ENCODE data around the gene NELL1.

NELL1 gene

GRCh38 chr11:21007297-21007696 lies 337.9 kb downstream of the NELL1 start:
- Histone ChIP-seq H3K4me2 (ENCODE audit: low read length) (no peak overlapping the region), H3K9ac (ENCODE audit: low read depth, low read length) (no peak overlapping the region)

GRCh38 chr11:21018248-21018647 lies 348.9 kb downstream of the NELL1 start:
- Histone ChIP-seq H3K9ac (ENCODE audit: low read depth, low read length) (no peak overlapping the region), H3K4me1 (ENCODE audit: control insufficient read depth, insufficient read depth, low read length) (no peaks in the 10 kb centered on the region), H3K9me3 (replicated peaks; ENCODE audit: low read length) (no peaks in the 10 kb centered on the region), H3K4me2 (ENCODE audit: low read length) (no peak overlapping the region), H3K4me3 (ENCODE audit: low read length) (no peak overlapping the region), H3K27me3 (ENCODE audit: control insufficient read depth, insufficient read depth, low read length) (no peaks in the 10 kb centered on the region), H3K36me3 (ENCODE audit: insufficient read depth, low read length) (no peaks in the 10 kb centered on the region)

More at GRCh38 chr11:21007297-21007696, 337.9 kb downstream of the NELL1 start:
- Histone ChIP-seq H3K36me3 (ENCODE audit: insufficient read depth, low read length) (no peaks in the 10 kb centered on the region), H3K9me3 (replicated peaks; ENCODE audit: low read length) (peaks cover 3% of the 10 kb centered on the region), H3K4me1 (ENCODE audit: control insufficient read depth, insufficient read depth, low read length) (no peaks in the 10 kb centered on the region), H3K4me3 (ENCODE audit: low read length) (no peak overlapping the region), H3K27me3 (ENCODE audit: control insufficient read depth, insufficient read depth, low read length) (no peaks in the 10 kb centered on the region)

- H3K36me3 ChIP-seq (ENCODE audit: insufficient read depth, low read length) = no peaks in the 10 kb centered on the region
- no peaks in the 10 kb centered on the region for H3K9me3 ChIP-seq (replicated peaks; ENCODE audit: low read length)
- no peaks in the 10 kb centered on the region for H3K4me1 ChIP-seq (ENCODE audit: control insufficient read depth, insufficient read depth, low read length)
- H3K27me3 ChIP-seq (ENCODE audit: control insufficient read depth, insufficient read depth, low read length) = no peaks in the 10 kb centered on the region
- H3K4me2 ChIP-seq (ENCODE audit: low read length) = no peak overlapping the region
- no peak overlapping the region for H3K9ac ChIP-seq (ENCODE audit: low read depth, low read length)
- H3K4me3 ChIP-seq (ENCODE audit: low read length) = no peak overlapping the region
Measured at GRCh38 chr11:21026685-21027084, 357.3 kb downstream of the NELL1 start.

- no peak overlapping the region for H3K4me2 ChIP-seq (ENCODE audit: low read length)
- H3K9ac ChIP-seq (ENCODE audit: low read depth, low read length) = no peak overlapping the region
- no peaks in the 10 kb centered on the region for H3K27me3 ChIP-seq (ENCODE audit: control insufficient read depth, insufficient read depth, low read length)
- H3K9me3 ChIP-seq (replicated peaks; ENCODE audit: low read length) = peaks cover 11% of the 10 kb centered on the region
- no peaks in the 10 kb centered on the region for H3K4me1 ChIP-seq (ENCODE audit: control insufficient read depth, insufficient read depth, low read length)
- no peak overlapping the region for H3K4me3 ChIP-seq (ENCODE audit: low read length)
- no peaks in the 10 kb centered on the region for H3K36me3 ChIP-seq (ENCODE audit: insufficient read depth, low read length)
Measured at GRCh38 chr11:21037850-21038249, 368.5 kb downstream of the NELL1 start.

GRCh38 chr11:21038801-21039200 lies 369.4 kb downstream of the NELL1 start:
- H3K4me3 ChIP-seq (ENCODE audit: low read length) = no peak overlapping the region
- H3K4me2 ChIP-seq (ENCODE audit: low read length) = no peak overlapping the region
- H3K9me3 ChIP-seq (replicated peaks; ENCODE audit: low read length) = peaks cover 11% of the 10 kb centered on the region
- H3K4me1 ChIP-seq (ENCODE audit: control insufficient read depth, insufficient read depth, low read length) = no peaks in the 10 kb centered on the region
- H3K27me3 ChIP-seq (ENCODE audit: control insufficient read depth, insufficient read depth, low read length) = no peaks in the 10 kb centered on the region
- no peak overlapping the region for H3K9ac ChIP-seq (ENCODE audit: low read depth, low read length)
- no peaks in the 10 kb centered on the region for H3K36me3 ChIP-seq (ENCODE audit: insufficient read depth, low read length)

GRCh38 chr11:21040630-21041029 lies 371.2 kb downstream of the NELL1 start:
- Histone ChIP-seq H3K4me1 (ENCODE audit: control insufficient read depth, insufficient read depth, low read length) (no peaks in the 10 kb centered on the region), H3K4me2 (ENCODE audit: low read length) (no peak overlapping the region), H3K4me3 (ENCODE audit: low read length) (no peak overlapping the region), H3K9me3 (replicated peaks; ENCODE audit: low read length) (peaks cover 11% of the 10 kb centered on the region), H3K9ac (ENCODE audit: low read depth, low read length) (no peak overlapping the region), H3K36me3 (ENCODE audit: insufficient read depth, low read length) (no peaks in the 10 kb centered on the region), H3K27me3 (ENCODE audit: control insufficient read depth, insufficient read depth, low read length) (no peaks in the 10 kb centered on the region)

- H3K36me3 ChIP-seq (ENCODE audit: insufficient read depth, low read length) = no peaks in the 10 kb centered on the region
- peaks cover 2% of the 10 kb centered on the region for H3K9me3 ChIP-seq (replicated peaks; ENCODE audit: low read length)
- no peaks in the 10 kb centered on the region for H3K27me3 ChIP-seq (ENCODE audit: control insufficient read depth, insufficient read depth, low read length)
- no peaks in the 10 kb centered on the region for H3K4me1 ChIP-seq (ENCODE audit: control insufficient read depth, insufficient read depth, low read length)
- no peak overlapping the region for H3K9ac ChIP-seq (ENCODE audit: low read depth, low read length)
- H3K4me3 ChIP-seq (ENCODE audit: low read length) = no peak overlapping the region
- H3K4me2 ChIP-seq (ENCODE audit: low read length) = no peak overlapping the region
Measured at GRCh38 chr11:21048626-21049025, 379.2 kb downstream of the NELL1 start.

- Histone ChIP-seq H3K4me1 (ENCODE audit: control insufficient read depth, insufficient read depth, low read length) (no peaks in the 10 kb centered on the region), H3K27me3 (ENCODE audit: control insufficient read depth, insufficient read depth, low read length) (no peaks in the 10 kb centered on the region), H3K9me3 (replicated peaks; ENCODE audit: low read length) (peaks cover 2% of the 10 kb centered on the region), H3K4me2 (ENCODE audit: low read length) (no peak overlapping the region), H3K4me3 (ENCODE audit: low read length) (no peak overlapping the region), H3K36me3 (ENCODE audit: insufficient read depth, low read length) (no peaks in the 10 kb centered on the region), H3K9ac (ENCODE audit: low read depth, low read length) (no peak overlapping the region)
Measured at GRCh38 chr11:21053466-21053865, 384.1 kb downstream of the NELL1 start.

GRCh38 chr11:21056644-21057043 lies 387.3 kb downstream of the NELL1 start:
- Histone ChIP-seq H3K4me2 (ENCODE audit: low read length) (no peak overlapping the region), H3K9ac (ENCODE audit: low read depth, low read length) (no peak overlapping the region), H3K4me3 (ENCODE audit: low read length) (no peak overlapping the region), H3K36me3 (ENCODE audit: insufficient read depth, low read length) (no peaks in the 10 kb centered on the region), H3K27me3 (ENCODE audit: control insufficient read depth, insufficient read depth, low read length) (no peaks in the 10 kb centered on the region), H3K9me3 (replicated peaks; ENCODE audit: low read length) (no peaks in the 10 kb centered on the region), H3K4me1 (ENCODE audit: control insufficient read depth, insufficient read depth, low read length) (no peaks in the 10 kb centered on the region)

GRCh38 chr11:21059879-21060278 lies 390.5 kb downstream of the NELL1 start:
- no peaks in the 10 kb centered on the region for H3K36me3 ChIP-seq (ENCODE audit: insufficient read depth, low read length)
- H3K4me3 ChIP-seq (ENCODE audit: low read length) = no peak overlapping the region
- no peak overlapping the region for H3K4me2 ChIP-seq (ENCODE audit: low read length)
- no peaks in the 10 kb centered on the region for H3K4me1 ChIP-seq (ENCODE audit: control insufficient read depth, insufficient read depth, low read length)
- no peaks in the 10 kb centered on the region for H3K9me3 ChIP-seq (replicated peaks; ENCODE audit: low read length)
- H3K27me3 ChIP-seq (ENCODE audit: control insufficient read depth, insufficient read depth, low read length) = no peaks in the 10 kb centered on the region
- H3K9ac ChIP-seq (ENCODE audit: low read depth, low read length) = no peak overlapping the region

- Histone ChIP-seq H3K4me2 (ENCODE audit: low read length) (no peak overlapping the region), H3K9ac (ENCODE audit: low read depth, low read length) (no peak overlapping the region), H3K4me3 (ENCODE audit: low read length) (no peak overlapping the region), H3K36me3 (ENCODE audit: insufficient read depth, low read length) (no peaks in the 10 kb centered on the region), H3K27me3 (ENCODE audit: control insufficient read depth, insufficient read depth, low read length) (no peaks in the 10 kb centered on the region), H3K9me3 (replicated peaks; ENCODE audit: low read length) (no peaks in the 10 kb centered on the region), H3K4me1 (ENCODE audit: control insufficient read depth, insufficient read depth, low read length) (no peaks in the 10 kb centered on the region)
Measured at GRCh38 chr11:21066030-21066429, 396.6 kb downstream of the NELL1 start.

GRCh38 chr11:21068886-21069285 lies 399.5 kb downstream of the NELL1 start:
- H3K9ac ChIP-seq (ENCODE audit: low read depth, low read length) = no peak overlapping the region
- H3K9me3 ChIP-seq (replicated peaks; ENCODE audit: low read length) = no peaks in the 10 kb centered on the region
- H3K4me1 ChIP-seq (ENCODE audit: control insufficient read depth, insufficient read depth, low read length) = no peaks in the 10 kb centered on the region
- H3K4me3 ChIP-seq (ENCODE audit: low read length) = no peak overlapping the region
- no peaks in the 10 kb centered on the region for H3K27me3 ChIP-seq (ENCODE audit: control insufficient read depth, insufficient read depth, low read length)
- no peak overlapping the region for H3K4me2 ChIP-seq (ENCODE audit: low read length)
- no peaks in the 10 kb centered on the region for H3K36me3 ChIP-seq (ENCODE audit: insufficient read depth, low read length)
